Measurements from ENCODE around the gene SLC12A3. TPM values are rescaled to one million over a fixed set of nuclear protein-coding genes. Genes with fewer than 3 reads are reported as not detected.
"Not testable (repeated sequence)": the region's sequence is repeated elsewhere in the genome, so short reads cannot be mapped to it uniquely, and the experiment has no call there.

The SLC12A3 gene
- total RNA-seq, 4 donors from 2014 or later = not detected

GRCh38 chr16:56862776-56863175 is 2.2 kb upstream of the SLC12A3 start:
- no peaks in the 10 kb centered on the region for H3K36me3 ChIP-seq
- no peak overlapping the region for H3K4me3 ChIP-seq
- DNase-seq (ENCODE audit: extremely low spot score) = no peak
- TF ChIP-seq POLR2A (IDR thresholded peaks at IDR 0.05; ENCODE audit: low read depth) = no peak
- TF ChIP-seq EP300 (IDR thresholded peaks at IDR 0.05) = no peak
- no peak for TF ChIP-seq POLR2AphosphoS5 (IDR thresholded peaks at IDR 0.05)
- TF ChIP-seq, protein P1, sequence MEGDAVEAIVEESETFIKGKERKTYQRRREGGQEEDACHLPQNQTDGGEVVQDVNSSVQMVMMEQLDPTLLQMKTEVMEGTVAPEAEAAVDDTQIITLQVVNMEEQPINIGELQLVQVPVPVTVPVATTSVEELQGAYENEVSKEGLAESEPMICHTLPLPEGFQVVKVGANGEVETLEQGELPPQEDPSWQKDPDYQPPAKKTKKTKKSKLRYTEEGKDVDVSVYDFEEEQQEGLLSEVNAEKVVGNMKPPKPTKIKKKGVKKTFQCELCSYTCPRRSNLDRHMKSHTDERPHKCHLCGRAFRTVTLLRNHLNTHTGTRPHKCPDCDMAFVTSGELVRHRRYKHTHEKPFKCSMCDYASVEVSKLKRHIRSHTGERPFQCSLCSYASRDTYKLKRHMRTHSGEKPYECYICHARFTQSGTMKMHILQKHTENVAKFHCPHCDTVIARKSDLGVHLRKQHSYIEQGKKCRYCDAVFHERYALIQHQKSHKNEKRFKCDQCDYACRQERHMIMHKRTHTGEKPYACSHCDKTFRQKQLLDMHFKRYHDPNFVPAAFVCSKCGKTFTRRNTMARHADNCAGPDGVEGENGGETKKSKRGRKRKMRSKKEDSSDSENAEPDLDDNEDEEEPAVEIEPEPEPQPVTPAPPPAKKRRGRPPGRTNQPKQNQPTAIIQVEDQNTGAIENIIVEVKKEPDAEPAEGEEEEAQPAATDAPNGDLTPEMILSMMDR (IDR thresholded peaks at IDR 0.05) = no peak
- no peak overlapping the region for H3K27ac ChIP-seq (replicated peaks in 1 of 4)
- H3K4me1 ChIP-seq = peaks cover 4 to 9% (median 6%) of the 10 kb centered on the region in 4 donors
- no peaks in the 10 kb centered on the region for H3K9me3 ChIP-seq
- H3K27me3 ChIP-seq = no peaks in the 10 kb centered on the region
- intact Hi-C loops (cut with DNase I) = no loop called here
- 73% methylated on average over 5 of the region's 5 CpGs for WGBS

- Histone ChIP-seq H3K27ac (replicated peaks in 1 of 4) (no peak overlapping the region), H3K4me1 (peaks cover 4 to 9% (median 7%) of the 10 kb centered on the region in 4 donors)
- WGBS = 96% methylated on average over 10 of the region's 13 CpGs
Measured at GRCh38 chr16:56865394-56866062, 521 bp downstream of the SLC12A3 start.

GRCh38 chr16:56866955-56867830 is 2.2 kb downstream of the SLC12A3 start:
- no peaks in the 10 kb centered on the region for H3K27me3 ChIP-seq
- whole genome bisulfite sequencing = 40% methylated on average over 16 of the region's 23 CpGs
- H3K4me3 ChIP-seq = no peak overlapping the region
- no peak for DNase-seq (ENCODE audit: extremely low spot score)
- no peak overlapping the region for H3K27ac ChIP-seq (replicated peaks in 1 of 4)
- no peaks in the 10 kb centered on the region for H3K36me3 ChIP-seq
- H3K4me1 ChIP-seq = peaks cover 4 to 9% (median 7%) of the 10 kb centered on the region in 4 donors
- TF ChIP-seq, protein P1 (IDR thresholded peaks at IDR 0.05) = peak; percentile 72 to 82 (median 72)
- TF ChIP-seq POLR2A (IDR thresholded peaks at IDR 0.05; ENCODE audit: low read depth) = no peak
- TF ChIP-seq EP300 (IDR thresholded peaks at IDR 0.05) = no peak
- no peaks in the 10 kb centered on the region for H3K9me3 ChIP-seq
- intact Hi-C loops (cut with DNase I) = loop anchor here (5.0 kb wide), 3 partner anchors 65 to 180 kb away; partner anchors contain the start of gene HERPUD1

More at GRCh38 chr16:56865394-56866062, 521 bp downstream of the SLC12A3 start:
- intact Hi-C loops (cut with DNase I) = loop anchor here (5.0 kb wide), 3 partner anchors 67 to 182 kb away; partner anchors contain the start of gene HERPUD1
- no peak overlapping the region for H3K4me3 ChIP-seq
- no peaks in the 10 kb centered on the region for H3K27me3 ChIP-seq
- H3K36me3 ChIP-seq = no peaks in the 10 kb centered on the region
- TF ChIP-seq POLR2AphosphoS5 (IDR thresholded peaks at IDR 0.05) = no peak
- TF ChIP-seq POLR2A (IDR thresholded peaks at IDR 0.05; ENCODE audit: low read depth) = no peak
- TF ChIP-seq, protein P1 (IDR thresholded peaks at IDR 0.05) = no peak
- no peak for TF ChIP-seq EP300 (IDR thresholded peaks at IDR 0.05)
- no peaks in the 10 kb centered on the region for H3K9me3 ChIP-seq
- DNase-seq (ENCODE audit: extremely low spot score) = no peak

- peaks cover 4 to 9% (median 7%) of the 10 kb centered on the region in 4 donors for H3K4me1 ChIP-seq
- no peak overlapping the region for H3K27ac ChIP-seq (replicated peaks in 1 of 4)
- WGBS = 83% methylated on average over 9 of the region's 9 CpGs
- no peak overlapping the region for H3K4me3 ChIP-seq
- DNase-seq (ENCODE audit: extremely low spot score) = no peak
- no peak for TF ChIP-seq POLR2AphosphoS5 (IDR thresholded peaks at IDR 0.05)
- TF ChIP-seq POLR2A (IDR thresholded peaks at IDR 0.05; ENCODE audit: low read depth) = no peak
- TF ChIP-seq, protein P1 (IDR thresholded peaks at IDR 0.05) = no peak
- no peak for TF ChIP-seq EP300 (IDR thresholded peaks at IDR 0.05)
- H3K36me3 ChIP-seq = no peaks in the 10 kb centered on the region
- intact Hi-C loops (cut with DNase I) = loop anchor here (5.0 kb wide), 3 partner anchors 64 to 179 kb away; partner anchors contain the start of gene HERPUD1
- no peaks in the 10 kb centered on the region for H3K27me3 ChIP-seq
- H3K9me3 ChIP-seq = no peaks in the 10 kb centered on the region
Measured at GRCh38 chr16:56868175-56868574, 3.2 kb downstream of the SLC12A3 start.

- H3K9me3 ChIP-seq; H3K36me3 ChIP-seq; H3K4me1 ChIP-seq; DNase-seq (ENCODE audit: extremely low spot score); H3K4me3 ChIP-seq; H3K27me3 ChIP-seq; H3K27ac ChIP-seq (replicated peaks in 1 of 4): not testable (repeated sequence)
- WGBS = 91% methylated on average over 5 of the region's 5 CpGs
- intact Hi-C loops (cut with DNase I) = loop anchor here (5.0 kb wide), 3 partner anchors 64 to 179 kb away; partner anchors contain the start of gene HERPUD1
Measured at GRCh38 chr16:56868766-56869165, 3.8 kb downstream of the SLC12A3 start.

Measured in esophagus muscularis mucosa (tissue), 4 donors.